Uterus (tissue), 2 donors: ENCODE measurements around the gene C2orf69.

Experiments used
- CTCF ChIP-seq, 4 experiments: fragments of 200-600 bp in 2 of 4; fragments of 450-650 bp in 2 of 4; sonication (generic) in 2 of 4; IDR thresholded peaks; one replicate each; pipeline ENCODE4 v1.5.1; 2016 to 2019; ENCODE audit warnings: antibody characterized with exemption in 4 of 4, mild to moderate bottlenecking in 2 of 4, moderate library complexity in 1 of 4
- POLR2A ChIP-seq, 2 donors: fragments of 450-650 bp; IDR thresholded peaks; one replicate each; pipeline ENCODE4 v1.6.1; 2016; ENCODE audit warnings: antibody characterized with exemption in 2 of 2, mild to moderate bottlenecking in 1 of 2, moderate library complexity in 1 of 2

- TF ChIP-seq POLR2A (IDR thresholded peaks at IDR 0.05) (no peak), CTCF (IDR thresholded peaks at IDR 0.05) (no peak)
Observed at GRCh38 chr2:199929262-199929661, 18.2 kb downstream of the C2orf69 start.
